CD4-positive, CD25-positive, alpha-beta regulatory T cell (primary cell): ENCODE data around the gene STXBP6. TPM values are rescaled to one million over a fixed set of nuclear protein-coding genes. Genes with fewer than 3 reads are reported as not detected.

Source experiments
- ATAC-seq, 2 donors: fragments of 150-1000 bp; cut with Tn5 transposase; one replicate each; pipeline ENCODE4 v1.10.0; 2021; ENCODE audit warnings: low read depth in 2 of 2, moderate number of reproducible peaks in 2 of 2, moderate library complexity in 1 of 2
- DNase-seq, 3 donors: peaks; one replicate each; pipeline versions ENCODE4 v3.0.0 to v3.0.0-alpha.2; 2012 to 2022; ENCODE audit warnings: mixed read lengths in 1 of 3
- H3K27ac ChIP-seq: one replicate; pipeline ENCODE4 v1.7.0; 2013; ENCODE audit warnings: mild to moderate bottlenecking, low read length; ENCODE audit not compliant: insufficient read depth, poor library complexity, severe bottlenecking
- H3K27me3 ChIP-seq: one replicate; pipeline ENCODE4 v1.7.0; 2013; ENCODE audit warnings: low read length; ENCODE audit not compliant: control insufficient read depth, insufficient read depth
- H3K36me3 ChIP-seq: one replicate; pipeline ENCODE4 v1.7.0; 2013; ENCODE audit warnings: mild to moderate bottlenecking, low read length, moderate library complexity; ENCODE audit not compliant: control insufficient read depth, insufficient read depth
- H3K4me1 ChIP-seq: 2 replicates; pipeline ENCODE4 v1.7.0; 2013; ENCODE audit warnings: mild to moderate bottlenecking, low read length; ENCODE audit not compliant: insufficient read depth, control insufficient read depth, poor library complexity, severe bottlenecking
- H3K4me3 ChIP-seq: one replicate; pipeline ENCODE4 v1.7.0; 2013; ENCODE audit warnings: low read depth, mild to moderate bottlenecking, low read length, moderate library complexity
- H3K9me3 ChIP-seq, 2 experiments: 1 replicate in 1 of 2; 2 replicates in 1 of 2; pipeline ENCODE4 v1.7.0; 2013; ENCODE audit warnings: low read length in 2 of 2, mild to moderate bottlenecking in 1 of 2, moderate library complexity in 1 of 2; ENCODE audit not compliant: control insufficient read depth in 2 of 2
- H3K27ac Mint-ChIP-seq, 3 donors: one replicate each; pipeline ENCODE4 v1.8.0; 2020 to 2022; ENCODE audit warnings: mild to moderate bottlenecking in 3 of 3, mixed read lengths in 3 of 3, moderate library complexity in 2 of 3
- H3K27me3 Mint-ChIP-seq: one replicate; pipeline ENCODE4 v1.8.0; 2022; ENCODE audit warnings: mild to moderate bottlenecking, mixed read lengths
- H3K36me3 Mint-ChIP-seq: one replicate; pipeline ENCODE4 v1.8.0; 2020; ENCODE audit warnings: mixed read lengths
- H3K4me1 Mint-ChIP-seq, 4 donors: one replicate each; pipeline ENCODE4 v1.8.0; 2020 to 2022; ENCODE audit warnings: mixed read lengths in 4 of 4, mild to moderate bottlenecking in 1 of 4
- H3K4me3 Mint-ChIP-seq, 4 donors: one replicate each; pipeline ENCODE4 v1.8.0; 2020 to 2022; ENCODE audit warnings: mild to moderate bottlenecking in 4 of 4, mixed read lengths in 4 of 4, moderate library complexity in 3 of 4
- H3K9me3 Mint-ChIP-seq, 7 donors: one replicate each; pipeline ENCODE4 v1.8.0; 2020 to 2022; ENCODE audit warnings: mixed read lengths in 7 of 7, mild to moderate bottlenecking in 3 of 7, moderate library complexity in 2 of 7
- polyA plus RNA-seq, 4 donors: library from polyadenylated mRNA; unstranded; fragments of 300-500 nt; fragmentation: Illumina TruSeq; gene quantifications; one replicate each; pipeline ENCODE4 v1.2.3, GENCODE V29; 2021
- total RNA-seq: library from RNA; stranded (reverse); gene quantifications from one replicate; pipeline ENCODE4 v1.2.3, GENCODE V29; 2022

The STXBP6 gene
- total and polyA plus RNA-seq, 5 donors from 2014 or later, result not detected

- Histone ChIP-seq H3K27me3 (no peaks in the 10 kb centered on the region), H3K4me3 (no peak overlapping the region), H3K4me1 (no peaks in the 10 kb centered on the region), H3K27ac (no peak overlapping the region), H3K9me3 (no peaks in the 10 kb centered on the region), H3K36me3 (no peaks in the 10 kb centered on the region)
- no peaks in the 10 kb centered on the region for H3K36me3 Mint-ChIP-seq
- no peak for ATAC-seq
- peaks cover 0 to 5% (median 2%) of the 10 kb centered on the region in 7 donors for H3K9me3 Mint-ChIP-seq
- no peak overlapping the region for H3K27ac Mint-ChIP-seq
- H3K27me3 Mint-ChIP-seq, result no peaks in the 10 kb centered on the region
- H3K4me1 Mint-ChIP-seq, result no peaks in the 10 kb centered on the region
- no peak overlapping the region for H3K4me3 Mint-ChIP-seq
- DNase-seq, result no peak
Observed at GRCh38 chr14:25041898-25042297, 8.0 kb downstream of the STXBP6 start.

GRCh38 chr14:25041484-25041883 is 8.5 kb downstream of the STXBP6 start:
- no peaks in the 10 kb centered on the region for H3K27me3 ChIP-seq
- H3K36me3 ChIP-seq, result no peaks in the 10 kb centered on the region
- no peaks in the 10 kb centered on the region for H3K4me1 Mint-ChIP-seq
- H3K27ac Mint-ChIP-seq, result no peak overlapping the region
- H3K27ac ChIP-seq, result no peak overlapping the region
- no peak overlapping the region for H3K4me3 Mint-ChIP-seq
- DNase-seq, result no peak
- H3K27me3 Mint-ChIP-seq, result no peaks in the 10 kb centered on the region
- no peaks in the 10 kb centered on the region for H3K4me1 ChIP-seq
- no peaks in the 10 kb centered on the region for H3K9me3 ChIP-seq
- H3K9me3 Mint-ChIP-seq, result peaks cover 0 to 5% (median 2%) of the 10 kb centered on the region in 7 donors
- H3K4me3 ChIP-seq, result no peak overlapping the region
- no peaks in the 10 kb centered on the region for H3K36me3 Mint-ChIP-seq
- ATAC-seq, result no peak

- DNase-seq (no peak), ATAC-seq (no peak)
- Mint-ChIP-seq H3K4me3 (no peak overlapping the region), H3K4me1 (no peaks in the 10 kb centered on the region), H3K36me3 (no peaks in the 10 kb centered on the region), H3K27me3 (no peaks in the 10 kb centered on the region), H3K27ac (peak overlapping the region in 1 of 3 donors; percentile 52), H3K9me3 (peaks cover 0 to 5% (median 2%) of the 10 kb centered on the region in 7 donors)
- Histone ChIP-seq H3K27ac (no peak overlapping the region), H3K9me3 (no peaks in the 10 kb centered on the region), H3K36me3 (no peaks in the 10 kb centered on the region), H3K27me3 (no peaks in the 10 kb centered on the region), H3K4me1 (no peaks in the 10 kb centered on the region), H3K4me3 (no peak overlapping the region)
Observed at GRCh38 chr14:25039933-25040332, 10.0 kb downstream of the STXBP6 start.

GRCh38 chr14:25038044-25038668 is 11.8 kb downstream of the STXBP6 start:
- Mint-ChIP-seq H3K9me3 (peaks cover 0 to 5% (median 2%) of the 10 kb centered on the region in 7 donors), H3K27ac (no peak overlapping the region), H3K4me3 (no peak overlapping the region), H3K4me1 (no peaks in the 10 kb centered on the region), H3K27me3 (no peaks in the 10 kb centered on the region), H3K36me3 (no peaks in the 10 kb centered on the region)
- Histone ChIP-seq H3K9me3 (no peaks in the 10 kb centered on the region), H3K27me3 (no peaks in the 10 kb centered on the region), H3K4me3 (no peak overlapping the region), H3K36me3 (no peaks in the 10 kb centered on the region), H3K4me1 (no peaks in the 10 kb centered on the region), H3K27ac (no peak overlapping the region)
- ATAC-seq (no peak), DNase-seq (no peak)

GRCh38 chr14:25037032-25037431 is 12.9 kb downstream of the STXBP6 start:
- no peaks in the 10 kb centered on the region for H3K4me1 Mint-ChIP-seq
- peaks cover 0 to 5% (median 2%) of the 10 kb centered on the region in 7 donors for H3K9me3 Mint-ChIP-seq
- H3K27me3 ChIP-seq, result no peaks in the 10 kb centered on the region
- H3K36me3 Mint-ChIP-seq, result no peaks in the 10 kb centered on the region
- H3K27ac ChIP-seq, result no peak overlapping the region
- no peak for ATAC-seq
- no peak for DNase-seq
- H3K36me3 ChIP-seq, result no peaks in the 10 kb centered on the region
- H3K27me3 Mint-ChIP-seq, result no peaks in the 10 kb centered on the region
- H3K4me3 Mint-ChIP-seq, result no peak overlapping the region
- H3K4me1 ChIP-seq, result no peaks in the 10 kb centered on the region
- H3K9me3 ChIP-seq, result no peaks in the 10 kb centered on the region
- H3K4me3 ChIP-seq, result no peak overlapping the region
- H3K27ac Mint-ChIP-seq, result no peak overlapping the region

GRCh38 chr14:25034803-25035681 is 14.9 kb downstream of the STXBP6 start:
- no peak overlapping the region for H3K27ac ChIP-seq

GRCh38 chr14:25033358-25033757 is 16.6 kb downstream of the STXBP6 start:
- no peaks in the 10 kb centered on the region for H3K27me3 ChIP-seq
- no peak for ATAC-seq
- H3K27ac ChIP-seq, result no peak overlapping the region
- Mint-ChIP-seq H3K27ac (no peak overlapping the region), H3K4me1 (no peaks in the 10 kb centered on the region), H3K36me3 (no peaks in the 10 kb centered on the region), H3K4me3 (no peak overlapping the region), H3K9me3 (peaks cover 0 to 4% (median under 1%) of the 10 kb centered on the region in 7 donors), H3K27me3 (no peaks in the 10 kb centered on the region)
- no peaks in the 10 kb centered on the region for H3K36me3 ChIP-seq
- DNase-seq, result no peak
- no peaks in the 10 kb centered on the region for H3K4me1 ChIP-seq
- H3K4me3 ChIP-seq, result no peak overlapping the region
- no peaks in the 10 kb centered on the region for H3K9me3 ChIP-seq

More at GRCh38 chr14:25034803-25035681, 14.9 kb downstream of the STXBP6 start:
- Mint-ChIP-seq H3K27me3 (no peaks in the 10 kb centered on the region), H3K27ac (no peak overlapping the region), H3K4me3 (no peak overlapping the region), H3K36me3 (no peaks in the 10 kb centered on the region), H3K9me3 (peaks cover 0 to 5% (median 2%) of the 10 kb centered on the region in 7 donors), H3K4me1 (no peaks in the 10 kb centered on the region)
- Histone ChIP-seq H3K9me3 (no peaks in the 10 kb centered on the region), H3K36me3 (no peaks in the 10 kb centered on the region), H3K27me3 (no peaks in the 10 kb centered on the region), H3K4me1 (no peaks in the 10 kb centered on the region), H3K4me3 (no peak overlapping the region)
- ATAC-seq, result no peak
- DNase-seq, result no peak
